GM10847 (cell line): ENCODE results near the gene CEP76.

Experiments
- POLR2A ChIP-seq: IDR thresholded peaks from 2 replicates; pipeline ENCODE4 v1.6.1; 2011; ENCODE audit not compliant: insufficient read length; ENCODE audit errors: extremely low read depth

The CEP76 gene, protein sequence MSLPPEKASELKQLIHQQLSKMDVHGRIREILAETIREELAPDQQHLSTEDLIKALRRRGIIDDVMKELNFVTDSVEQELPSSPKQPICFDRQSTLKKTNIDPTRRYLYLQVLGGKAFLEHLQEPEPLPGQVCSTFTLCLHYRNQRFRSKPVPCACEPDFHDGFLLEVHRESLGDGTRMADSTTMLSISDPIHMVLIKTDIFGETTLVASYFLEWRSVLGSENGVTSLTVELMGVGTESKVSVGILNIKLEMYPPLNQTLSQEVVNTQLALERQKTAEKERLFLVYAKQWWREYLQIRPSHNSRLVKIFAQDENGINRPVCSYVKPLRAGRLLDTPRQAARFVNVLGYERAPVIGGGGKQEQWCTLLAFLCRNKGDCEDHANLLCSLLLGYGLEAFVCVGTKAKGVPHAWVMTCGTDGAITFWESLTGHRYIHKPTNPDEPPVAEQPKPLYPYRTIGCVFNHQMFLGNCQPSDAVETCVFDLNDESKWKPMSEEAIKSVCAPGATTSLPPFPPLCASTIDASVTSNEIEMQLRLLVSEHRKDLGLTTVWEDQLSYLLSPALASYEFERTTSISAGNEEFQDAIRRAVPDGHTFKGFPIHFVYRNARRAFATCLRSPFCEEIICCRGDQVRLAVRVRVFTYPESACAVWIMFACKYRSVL

DNA sequence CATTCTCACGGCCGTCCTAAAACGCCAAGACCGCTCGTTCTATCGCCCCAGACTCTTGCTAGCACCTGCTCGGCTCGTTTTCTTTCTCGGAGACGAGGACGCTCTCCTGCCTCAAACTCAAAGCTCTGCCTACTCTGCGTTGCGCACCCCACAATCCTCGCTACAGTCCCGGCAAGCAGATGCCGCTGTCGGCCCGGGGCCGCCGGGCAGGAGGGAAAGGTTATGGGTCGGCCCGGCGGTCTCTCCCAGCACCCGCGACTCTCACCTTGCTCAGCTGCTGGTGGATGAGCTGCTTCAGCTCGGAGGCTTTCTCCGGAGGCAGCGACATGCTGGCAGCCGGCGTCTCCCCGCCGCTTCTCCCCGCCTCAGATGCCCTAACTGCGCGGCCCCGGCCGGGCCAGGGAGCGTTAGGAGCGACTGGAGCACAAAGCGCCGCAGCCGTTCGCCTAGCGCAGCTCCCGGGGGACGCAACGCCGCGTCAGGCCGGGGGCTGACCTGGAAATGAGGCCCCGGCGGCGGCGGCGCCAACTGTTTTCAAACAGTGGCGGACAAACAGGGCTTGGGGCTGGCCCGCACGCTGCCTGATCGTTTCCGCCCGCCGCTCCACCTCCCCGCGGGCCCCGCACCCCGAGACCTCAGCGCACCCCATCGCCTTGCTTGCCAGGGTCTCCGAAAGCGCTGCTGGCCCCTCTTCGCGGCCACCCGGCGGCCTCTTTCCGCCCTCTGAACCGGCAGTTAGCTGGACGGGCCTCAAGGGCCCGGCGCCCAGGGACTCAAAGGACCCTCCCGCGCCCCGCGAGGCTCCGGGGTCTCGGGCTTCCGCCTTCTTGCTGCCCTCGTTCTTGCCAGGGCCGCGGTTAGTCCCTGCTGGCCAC is at the start of gene CEP76, which contains the start of gene PSMG2:
TSS of gene CEP76 (minus strand) at position 503 of the 875 bp plus-strand sequence. CDS start at position 328, 175 bp downstream.
TSS of gene PSMG2 (plus strand) at position 822 of the 875 bp plus-strand sequence. CDS start 66 bp downstream, outside the sequence.
- TF ChIP-seq POLR2A, result peak; percentile 74

DNA sequence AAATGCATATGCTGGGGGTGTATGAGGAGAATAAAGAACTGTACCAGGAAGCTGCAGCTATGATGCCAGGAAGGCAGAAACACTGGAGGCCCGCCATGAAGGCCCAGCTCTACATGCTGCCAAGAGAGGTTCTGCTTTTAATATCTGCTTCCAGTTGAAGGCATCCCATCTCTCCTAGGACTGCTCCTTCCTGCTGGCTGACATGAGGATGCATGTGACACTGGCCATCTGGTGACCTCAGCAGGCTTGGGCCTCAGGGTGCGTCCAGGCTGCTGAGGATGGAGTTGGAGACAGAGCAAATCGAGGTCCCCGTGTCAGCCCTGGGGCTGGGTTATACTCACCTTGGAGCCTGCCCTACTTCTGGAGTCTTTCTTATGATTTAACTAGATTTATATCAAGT is 49.4 kb upstream of the CEP76 start:
- TF ChIP-seq POLR2A, result no peak

DNA sequence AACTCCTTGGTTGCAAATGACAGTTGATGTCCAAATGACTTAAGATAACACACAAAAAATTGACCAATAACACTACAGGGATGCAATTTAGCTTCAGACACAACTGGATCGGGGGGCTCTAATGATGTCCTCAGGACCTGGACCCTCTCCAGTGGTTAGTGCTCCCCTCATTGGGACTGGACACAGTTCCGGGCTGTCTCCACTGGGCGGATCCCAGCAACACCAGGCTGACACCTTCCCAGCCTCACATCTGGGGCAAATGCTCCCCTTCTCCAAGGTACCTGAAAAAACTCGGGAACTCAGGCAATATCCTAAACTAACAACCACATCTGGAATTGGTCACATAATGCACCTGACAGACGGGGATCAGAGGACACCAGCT is 49.0 kb upstream of the CEP76 start:
- no peak for TF ChIP-seq POLR2A

DNA sequence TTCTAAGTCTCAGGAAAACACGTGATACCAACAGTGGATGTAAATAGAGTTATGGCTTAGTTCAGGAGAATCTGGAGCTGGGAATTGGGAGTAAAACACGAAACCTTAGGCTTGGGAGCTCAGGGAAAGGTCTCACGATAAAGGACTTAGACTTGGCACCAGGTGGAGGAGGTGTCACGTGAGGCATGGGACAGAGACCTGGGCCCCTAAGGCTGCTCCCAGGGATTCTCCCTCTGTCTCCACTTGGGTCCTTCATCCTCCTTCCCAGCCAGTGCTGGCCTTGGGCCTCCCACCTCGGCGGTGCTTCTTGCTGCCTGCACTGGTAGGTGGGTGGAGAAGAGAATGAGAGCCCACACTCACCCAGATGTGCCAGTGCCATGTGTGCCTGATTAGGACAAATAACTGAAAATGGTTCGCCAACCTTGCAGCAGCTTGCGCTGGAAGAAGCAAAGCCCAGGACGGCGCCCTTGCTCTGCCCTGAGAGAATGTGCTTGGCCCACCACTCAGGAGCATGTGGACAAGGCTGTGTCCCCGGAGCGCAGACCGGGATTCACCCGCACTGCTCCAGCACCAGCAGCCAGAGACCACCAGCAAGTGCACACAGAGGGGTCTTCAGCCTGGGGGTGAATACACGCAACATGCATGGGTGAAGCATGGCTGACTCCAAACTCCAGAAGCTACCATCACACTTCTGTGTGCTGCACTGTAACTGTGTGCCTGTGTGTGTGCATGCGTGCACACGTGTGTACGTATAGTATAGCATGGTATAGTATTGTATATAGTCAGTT is 48.4 kb upstream of the CEP76 start:
- TF ChIP-seq POLR2A, result no peak

DNA sequence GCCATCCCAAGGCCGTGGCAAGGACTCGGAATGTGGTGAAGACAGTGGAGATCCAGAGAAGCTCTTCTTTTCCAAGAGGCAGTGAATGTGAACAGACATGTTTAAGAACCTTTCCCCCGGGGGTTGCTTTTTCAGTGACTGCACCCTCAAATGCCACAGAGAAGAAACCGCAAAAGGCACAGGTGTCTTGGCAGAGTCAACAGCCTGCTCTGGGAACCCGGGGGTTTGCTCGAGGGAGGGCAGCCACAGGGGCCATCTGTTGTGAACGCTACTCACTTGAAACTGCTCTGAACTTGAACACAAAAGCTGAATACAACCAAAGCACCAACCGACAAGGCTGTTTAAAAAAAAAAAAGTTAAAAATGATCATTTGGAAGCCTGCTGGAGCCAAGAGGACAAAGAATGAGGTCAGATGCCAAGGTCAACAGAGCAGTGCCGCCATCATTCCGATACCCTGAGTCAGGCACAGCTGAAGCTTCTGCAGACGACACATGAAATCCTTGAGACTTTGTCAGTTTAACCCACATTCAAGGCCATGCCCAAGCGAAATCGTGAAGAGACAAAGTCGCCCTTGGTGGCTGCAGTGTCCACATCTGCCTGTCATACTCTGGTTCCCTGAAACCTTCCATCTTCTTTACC is 47.7 kb upstream of the CEP76 start:
- no peak for TF ChIP-seq POLR2A

DNA sequence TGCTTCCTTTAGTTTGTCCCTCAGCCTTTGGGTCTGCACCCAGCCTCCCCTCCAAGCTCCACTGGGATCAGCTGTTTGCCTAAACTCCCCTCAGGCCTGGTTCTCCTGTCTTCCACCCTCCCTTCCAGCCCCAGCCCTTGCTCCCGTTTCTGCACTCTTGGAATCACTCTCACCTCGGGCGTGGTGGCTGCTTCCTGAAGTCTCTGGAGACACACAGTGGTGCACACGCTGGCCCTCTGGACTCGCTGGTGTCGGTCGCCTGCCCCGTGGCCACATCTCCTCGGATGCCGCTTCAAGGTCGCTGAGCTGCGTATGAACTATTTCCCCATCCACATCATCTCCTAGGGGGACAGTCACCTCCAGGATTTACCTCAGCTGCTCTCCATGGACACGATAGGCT is 46.6 kb upstream of the CEP76 start:
- no peak for TF ChIP-seq POLR2A

DNA sequence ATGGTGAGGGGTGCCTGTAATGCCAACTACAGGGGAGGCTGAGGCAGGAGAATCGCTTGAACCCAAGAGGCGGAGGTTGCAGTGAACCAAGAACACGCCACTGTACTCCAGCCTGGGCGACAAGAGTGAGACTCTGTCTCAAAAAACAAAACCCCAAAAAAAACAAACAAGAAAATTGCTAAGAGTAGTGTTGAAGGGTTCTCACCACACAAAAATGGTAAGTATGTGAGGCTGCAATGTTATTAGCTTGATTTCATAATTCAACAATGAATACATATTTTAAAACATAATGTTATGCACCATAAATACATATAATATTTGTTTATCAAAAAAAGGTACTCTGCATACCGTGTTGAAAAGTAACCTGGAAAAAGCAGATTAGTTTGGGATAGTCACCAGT is 46.1 kb upstream of the CEP76 start:
- TF ChIP-seq POLR2A, result no peak

DNA sequence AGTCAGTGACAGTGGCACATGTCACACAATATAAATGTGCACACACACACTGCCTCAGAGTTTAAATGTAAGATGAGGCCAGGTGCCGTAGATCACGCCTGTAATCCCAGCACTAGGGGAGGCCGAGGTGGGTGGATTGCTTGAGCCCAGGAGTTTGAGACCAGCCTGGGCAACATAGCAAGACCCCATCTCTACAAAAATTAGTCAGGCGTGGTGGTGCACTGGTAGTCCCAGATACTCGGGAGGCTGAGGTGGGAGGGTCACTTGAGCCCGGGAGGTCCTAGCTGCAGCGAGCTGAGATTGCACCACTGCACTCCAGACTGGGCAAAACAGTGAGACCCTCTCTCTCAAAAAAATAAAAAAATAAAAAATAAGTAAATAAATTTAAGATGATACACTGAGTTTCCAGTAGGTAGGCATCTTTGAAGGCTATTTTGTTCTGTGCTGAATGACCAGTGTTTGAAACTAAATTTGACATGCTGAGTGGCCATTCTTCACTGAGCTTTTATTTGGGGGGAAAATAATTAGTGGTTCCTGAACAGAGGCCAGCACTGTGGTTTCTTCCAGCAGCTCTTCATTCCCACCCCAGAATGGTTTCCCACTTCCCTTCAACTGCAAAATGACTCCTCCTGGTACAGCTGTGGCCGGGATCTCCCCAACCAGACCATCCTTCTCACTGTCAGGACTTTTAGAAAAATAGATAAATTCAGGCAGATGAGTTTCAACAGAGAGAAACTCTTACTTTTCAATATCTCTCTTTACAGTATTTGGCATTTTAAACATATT is 45.2 kb upstream of the CEP76 start:
- no peak for TF ChIP-seq POLR2A

DNA sequence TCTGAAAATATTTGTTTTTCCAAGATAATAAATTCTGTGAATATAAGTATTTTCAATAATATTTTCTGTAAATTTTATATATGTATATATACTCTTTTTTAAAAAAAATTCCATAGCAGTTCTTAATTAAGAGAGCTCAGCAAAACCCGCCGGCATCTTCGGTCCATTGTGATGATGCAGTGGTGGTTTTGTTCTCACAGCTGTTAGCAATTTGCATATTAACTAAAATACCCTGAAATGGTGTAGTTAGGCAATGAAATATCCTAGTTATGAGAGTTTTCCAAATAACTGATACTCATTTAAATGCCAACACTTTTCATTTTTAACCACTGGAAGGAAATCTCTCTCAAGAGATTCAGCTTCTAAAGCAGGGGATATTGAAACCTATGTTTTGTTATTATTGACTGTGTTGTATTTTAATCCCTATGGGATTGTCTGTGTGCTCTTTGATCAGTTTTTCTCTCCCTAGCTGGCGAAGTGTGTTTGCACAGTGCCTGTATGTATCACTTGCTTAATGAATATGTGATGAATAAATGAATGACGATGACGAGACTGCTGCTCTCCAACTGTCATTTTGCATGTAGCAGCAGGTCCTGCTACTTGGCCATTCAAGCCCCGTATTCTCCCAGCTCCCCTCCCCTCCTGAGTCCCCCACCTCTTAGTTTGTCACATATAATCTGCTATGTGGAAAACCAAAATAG is 42.7 kb upstream of the CEP76 start:
- TF ChIP-seq POLR2A, result no peak

DNA sequence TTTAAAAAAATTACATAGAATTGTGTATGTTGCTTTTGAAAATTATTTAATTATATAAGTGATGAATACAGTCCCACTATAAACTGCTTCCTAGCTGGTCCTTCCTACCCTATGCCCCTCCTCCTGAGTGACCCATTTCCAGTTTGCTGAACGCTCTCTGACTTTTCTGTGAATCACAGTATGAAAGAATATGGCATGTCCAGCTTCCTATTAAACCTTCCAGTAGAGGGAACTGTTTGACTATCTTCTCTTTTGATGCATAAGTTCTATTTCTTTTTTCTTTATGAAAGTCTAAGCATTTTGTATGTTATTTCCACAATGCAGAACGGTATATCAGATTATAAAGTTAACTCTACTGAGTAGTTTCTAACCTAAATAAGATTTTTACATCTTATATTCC is 41.6 kb upstream of the CEP76 start:
- no peak for TF ChIP-seq POLR2A

DNA sequence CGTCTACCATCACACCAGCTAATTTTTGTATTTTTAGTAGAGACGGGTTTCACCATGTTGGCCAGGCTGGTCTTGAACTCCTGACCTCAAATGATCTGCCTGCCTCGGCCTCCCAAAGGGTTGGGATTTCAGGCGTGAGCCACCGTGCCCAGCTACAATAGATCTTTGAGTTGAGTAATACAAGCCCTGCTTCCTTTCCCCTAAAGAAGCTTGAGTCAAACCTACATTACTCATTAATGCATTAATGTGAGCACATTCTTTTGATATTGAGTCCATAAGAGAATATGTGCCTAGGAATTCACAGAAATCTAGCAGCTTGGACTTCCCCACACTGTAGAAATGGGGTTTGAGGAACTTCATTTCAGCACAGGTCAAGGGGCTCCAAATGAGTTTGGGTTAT is 39.9 kb upstream of the CEP76 start:
- no peak for TF ChIP-seq POLR2A

DNA sequence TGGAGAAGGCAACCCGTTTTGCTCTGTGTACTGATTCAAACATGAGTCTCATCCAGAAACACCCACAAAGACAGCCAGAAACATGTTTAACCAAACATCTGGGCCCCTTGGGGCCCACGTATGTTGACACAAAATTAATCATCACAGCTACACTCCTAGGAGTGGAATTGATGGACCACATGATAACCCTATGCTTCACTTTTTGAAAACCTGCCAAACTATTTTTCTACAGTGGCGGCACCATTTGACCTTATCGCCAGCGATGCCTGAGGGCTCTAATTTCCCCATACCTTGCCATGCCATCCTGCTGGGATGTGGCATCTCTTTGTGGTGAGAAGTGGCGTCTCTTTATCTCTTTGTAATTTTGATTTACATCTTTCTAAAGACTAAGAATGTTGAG is 38.8 kb upstream of the CEP76 start:
- TF ChIP-seq POLR2A, result no peak
